Thoracic aorta (tissue), 2 donors: ENCODE measurements around the gene EMX2. TPM values are rescaled to one million over a fixed set of nuclear protein-coding genes. Genes with fewer than 3 reads are reported as not detected.

Experiments used
- ATAC-seq: fragments of 150-250 bp; one replicate; pipeline ENCODE4 v1.8.0; 2017; ENCODE audit warnings: low read depth; ENCODE audit not compliant: insufficient number of reproducible peaks, low FRiP score
- DNase-seq: peaks from one replicate; pipeline ENCODE4 v3.0.0-alpha.2; 2020; ENCODE audit warnings: low spot score
- H3K27ac ChIP-seq, 2 donors: fragments of 200-600 bp; sonication (generic); 1 replicate in 1 of 2; 2 replicates in 1 of 2; pipeline ENCODE4 v1.5.1; 2016; ENCODE audit warnings: mild to moderate bottlenecking in 2 of 2, moderate library complexity in 2 of 2
- H3K27me3 ChIP-seq: fragments of 200-600 bp; sonication (generic); replicated peaks from 2 replicates; pipeline ENCODE4 v1.6.0; 2016; ENCODE audit warnings: mild to moderate bottlenecking; ENCODE audit not compliant: insufficient read depth
- H3K36me3 ChIP-seq: fragments of 200-600 bp; sonication (generic); one replicate; pipeline ENCODE4 v1.5.1; 2016
- H3K4me1 ChIP-seq, 2 donors: fragments of 200-600 bp; sonication (generic); 1 replicate in 1 of 2; 2 replicates in 1 of 2; pipeline versions ENCODE4 v1.5.1 to v1.6.0; 2016; ENCODE audit warnings: low read depth in 2 of 2, mild to moderate bottlenecking in 1 of 2; ENCODE audit not compliant: control insufficient read depth in 1 of 2
- H3K4me3 ChIP-seq: fragments of 200-600 bp; sonication (generic); 2 replicates; pipeline ENCODE4 v1.5.1; 2016; ENCODE audit warnings: mild to moderate bottlenecking
- H3K9me3 ChIP-seq: fragments of 200-600 bp; sonication (generic); 2 replicates; pipeline ENCODE4 v1.5.1; 2016
- CTCF ChIP-seq: fragments of 200-600 bp; sonication (generic); IDR thresholded peaks from one replicate; pipeline ENCODE4 v1.5.1; 2019; ENCODE audit warnings: antibody characterized with exemption
- total RNA-seq, 2 donors: library from RNA; depleted of rRNA; stranded (reverse); fragments of >200 nt; gene quantifications; one replicate each; pipeline versions ENCODE4 v1.1.0 to v1.2.3, GENCODE V29; 2016

Gene EMX2
- total RNA-seq, 2 donors from 2014 or later, result not detected

GRCh38 chr10:117550076-117550475 lies 7.5 kb downstream of the EMX2 start:
- Histone ChIP-seq H3K4me1 (peaks cover 5 to 14% of the 10 kb centered on the region in 2 donors), H3K36me3 (no peaks in the 10 kb centered on the region), H3K27ac (no peak overlapping the region), H3K9me3 (no peaks in the 10 kb centered on the region), H3K27me3 (peaks cover 19% of the 10 kb centered on the region), H3K4me3 (no peak overlapping the region)
- ATAC-seq (no peak), DNase-seq (no peak)
- TF ChIP-seq CTCF, result no peak

- no peak for TF ChIP-seq CTCF
- no peak overlapping the region for H3K27ac ChIP-seq
- DNase-seq, result no peak
These were observed 8.2 kb downstream of the EMX2 start for GRCh38 chr10:117550599-117551329.

GRCh38 chr10:117551330-117552155 lies 9.0 kb downstream of the EMX2 start:
- H3K27ac ChIP-seq, result no peak overlapping the region
- H3K27me3 ChIP-seq, result peaks cover 13% of the 10 kb centered on the region
- no peak for TF ChIP-seq CTCF
- ATAC-seq, result no peak
- DNase-seq, result no peak
- H3K4me1 ChIP-seq, result peaks cover 0 to 7% of the 10 kb centered on the region in 2 donors
- no peaks in the 10 kb centered on the region for H3K9me3 ChIP-seq
- no peak overlapping the region for H3K4me3 ChIP-seq
- H3K36me3 ChIP-seq, result no peaks in the 10 kb centered on the region

More at GRCh38 chr10:117550599-117551329, 8.2 kb downstream of the EMX2 start:
- peaks cover 13% of the 10 kb centered on the region for H3K27me3 ChIP-seq
- H3K36me3 ChIP-seq, result no peaks in the 10 kb centered on the region
- no peak overlapping the region for H3K4me3 ChIP-seq
- no peak for ATAC-seq
- H3K9me3 ChIP-seq, result no peaks in the 10 kb centered on the region
- H3K4me1 ChIP-seq, result peaks cover 0 to 7% of the 10 kb centered on the region in 2 donors

GRCh38 chr10:117552156-117552631 lies 9.6 kb downstream of the EMX2 start:
- H3K27ac ChIP-seq, result no peak overlapping the region
- TF ChIP-seq CTCF, result no peak
- H3K9me3 ChIP-seq, result no peaks in the 10 kb centered on the region
- H3K36me3 ChIP-seq, result no peaks in the 10 kb centered on the region
- ATAC-seq (no peak), DNase-seq (no peak)
- peaks cover 0 to 7% of the 10 kb centered on the region in 2 donors for H3K4me1 ChIP-seq
- H3K4me3 ChIP-seq, result no peak overlapping the region
- peaks cover 13% of the 10 kb centered on the region for H3K27me3 ChIP-seq

- no peaks in the 10 kb centered on the region for H3K36me3 ChIP-seq
- H3K27ac ChIP-seq, result no peak overlapping the region
- H3K4me1 ChIP-seq, result peaks cover 0 to 7% of the 10 kb centered on the region in 2 donors
- DNase-seq, result no peak
- no peak overlapping the region for H3K4me3 ChIP-seq
- no peak for TF ChIP-seq CTCF
- H3K9me3 ChIP-seq, result no peaks in the 10 kb centered on the region
- peaks cover 13% of the 10 kb centered on the region for H3K27me3 ChIP-seq
- no peak for ATAC-seq
These were observed 10.2 kb downstream of the EMX2 start for GRCh38 chr10:117552701-117553141.
